Lung (tissue), 13 donors: Measurements from ENCODE around the gene CLIC5. TPM values are rescaled to one million over a fixed set of nuclear protein-coding genes. Genes with fewer than 3 reads are reported as not detected.

ENCODE experiments used
- ATAC-seq: fragments of 200-7000 bp; cut with Tn5 transposase; one replicate; pipeline ENCODE4 v1.9.1; 2020; ENCODE audit warnings: moderate number of reproducible peaks; ENCODE audit not compliant: insufficient read depth, low FRiP score
- DNase-seq, 3 donors: peaks; one replicate each; pipeline ENCODE4 v3.0.0-alpha.2; 2013 to 2017
- H3K27ac ChIP-seq, 2 donors: one replicate each; pipeline ENCODE4 v1.5.1; 2013; ENCODE audit warnings: mild to moderate bottlenecking in 2 of 2, moderate library complexity in 2 of 2, control low read depth in 1 of 2, inconsistent platforms in 1 of 2, low read depth in 1 of 2, low read length in 1 of 2
- H3K27me3 ChIP-seq, 3 donors: one replicate each; pipeline ENCODE4 v1.5.1; 2013; ENCODE audit warnings: low read length in 2 of 3; ENCODE audit not compliant: control insufficient read depth in 3 of 3, insufficient read depth in 3 of 3
- H3K36me3 ChIP-seq, 4 donors: one replicate each; pipeline ENCODE4 v1.5.1; 2013; ENCODE audit warnings: low read length in 4 of 4, mild to moderate bottlenecking in 1 of 4, moderate library complexity in 1 of 4; ENCODE audit not compliant: control insufficient read depth in 4 of 4, insufficient read depth in 4 of 4
- H3K4me1 ChIP-seq, 5 donors: one replicate each; pipeline ENCODE4 v1.5.1; 2013; ENCODE audit warnings: low read length in 5 of 5, mild to moderate bottlenecking in 2 of 5, moderate library complexity in 1 of 5; ENCODE audit not compliant: control insufficient read depth in 5 of 5, insufficient read depth in 5 of 5
- H3K4me3 ChIP-seq: one replicate; pipeline ENCODE4 v1.5.1; 2013; ENCODE audit warnings: mild to moderate bottlenecking, control low read depth, moderate library complexity
- H3K9ac ChIP-seq, 2 donors: one replicate each; pipeline ENCODE4 v1.5.1; 2013; ENCODE audit warnings: low read length in 2 of 2, control low read depth in 1 of 2; ENCODE audit not compliant: insufficient read depth in 1 of 2
- H3K9me3 ChIP-seq, 4 donors: one replicate each; pipeline ENCODE4 v1.5.1; 2013; ENCODE audit warnings: low read length in 3 of 4, mild to moderate bottlenecking in 1 of 4, moderate library complexity in 1 of 4; ENCODE audit not compliant: control insufficient read depth in 4 of 4, insufficient read depth in 3 of 4
- whole genome bisulfite sequencing, 2 donors: extraction: QIAGEN DNeasy Blood & Tissue Kit; methylation state at CpG; one replicate each; pipeline ENCODE4 v1.1.7; 2013; 5-methylcytosine and 5-hydroxymethylcytosine counted together
- polyA plus RNA-seq, 2 donors: library from polyadenylated mRNA; stranded (reverse); fragments of 200-250 nt; gene quantifications; one replicate each; pipeline ENCODE4 v1.2.1, GENCODE V29; 2013
- small RNA-seq: library from RNA; depleted of rRNA; stranded (forward); fragments of <200 nt; gene quantifications from one replicate; pipeline ENCODE3, GENCODE V24; 2014; ENCODE audit warnings: low replicate concordance
- total RNA-seq, 2 donors: library from RNA; depleted of rRNA in 1 of 2; stranded (reverse); fragments of >200 nt in 1 of 2; gene quantifications; one replicate each; pipeline ENCODE4 v1.2.1, GENCODE V29; 2014 to 2021
- TF ChIP-seq, protein P1 (sequence below): IDR thresholded peaks from 2 replicates; pipeline ENCODE4 v1.5.1; 2012; ENCODE audit warnings: mild to moderate bottlenecking; ENCODE audit errors: control extremely low read depth, extremely low read depth
- donor health status: control.
- donor health status: control.
- donor health status: Bipolar disorder and iron deficiency.
- donor health status: healthy.
- donor health status: DM: yes; HTN: yes; CAD: no.

CLIC5 gene
- total and polyA plus RNA-seq, 4 donors = 14.8 to 92.3 (median 40.7) TPM

DNA sequence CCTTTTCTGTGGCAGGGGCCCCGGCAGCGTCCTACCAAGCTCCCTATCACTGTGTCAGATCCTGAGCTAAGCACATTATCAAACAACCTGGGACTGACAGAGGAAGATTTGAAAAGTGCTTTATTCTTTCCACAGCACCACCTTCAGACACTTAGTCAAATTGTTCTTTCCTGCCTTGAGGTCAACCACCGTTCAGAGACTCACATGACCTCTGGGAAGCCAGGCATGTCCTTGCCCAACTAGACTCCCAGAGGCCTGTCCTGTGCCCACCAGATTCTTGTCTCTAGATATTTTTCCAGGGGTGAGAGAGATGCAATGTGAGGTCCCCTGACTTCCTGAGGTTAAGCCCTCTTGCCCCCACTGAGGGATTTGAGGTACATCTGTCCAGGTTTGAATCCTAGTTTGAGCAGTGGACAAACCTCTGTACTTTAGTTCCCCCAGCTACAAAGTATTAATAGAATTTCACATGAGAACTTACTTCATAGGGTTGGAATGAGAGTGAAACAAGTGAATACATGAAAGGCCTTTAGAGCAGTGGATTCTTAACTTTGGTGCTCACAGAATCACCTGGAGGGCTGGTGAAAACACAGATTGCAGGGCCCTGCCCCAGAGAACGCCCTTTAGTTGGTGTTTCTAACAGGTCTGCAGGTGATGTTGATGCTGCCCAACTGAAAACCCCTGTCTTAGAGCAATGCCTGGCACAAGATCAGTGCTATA is 179.8 kb downstream of the CLIC5 start:
- H3K27me3 ChIP-seq = no peaks in the 10 kb centered on the region
- H3K4me1 ChIP-seq = peaks cover 0 to 5% (median 0%) of the 10 kb centered on the region in 5 donors
- ATAC-seq (no peak), DNase-seq (no peak)
- WGBS, 2 donors = 70 to 74% methylated on average over 4 of the region's 4 CpGs
- H3K9ac ChIP-seq = no peak overlapping the region
- H3K9me3 ChIP-seq = no peaks in the 10 kb centered on the region
- TF ChIP-seq, protein P1, sequence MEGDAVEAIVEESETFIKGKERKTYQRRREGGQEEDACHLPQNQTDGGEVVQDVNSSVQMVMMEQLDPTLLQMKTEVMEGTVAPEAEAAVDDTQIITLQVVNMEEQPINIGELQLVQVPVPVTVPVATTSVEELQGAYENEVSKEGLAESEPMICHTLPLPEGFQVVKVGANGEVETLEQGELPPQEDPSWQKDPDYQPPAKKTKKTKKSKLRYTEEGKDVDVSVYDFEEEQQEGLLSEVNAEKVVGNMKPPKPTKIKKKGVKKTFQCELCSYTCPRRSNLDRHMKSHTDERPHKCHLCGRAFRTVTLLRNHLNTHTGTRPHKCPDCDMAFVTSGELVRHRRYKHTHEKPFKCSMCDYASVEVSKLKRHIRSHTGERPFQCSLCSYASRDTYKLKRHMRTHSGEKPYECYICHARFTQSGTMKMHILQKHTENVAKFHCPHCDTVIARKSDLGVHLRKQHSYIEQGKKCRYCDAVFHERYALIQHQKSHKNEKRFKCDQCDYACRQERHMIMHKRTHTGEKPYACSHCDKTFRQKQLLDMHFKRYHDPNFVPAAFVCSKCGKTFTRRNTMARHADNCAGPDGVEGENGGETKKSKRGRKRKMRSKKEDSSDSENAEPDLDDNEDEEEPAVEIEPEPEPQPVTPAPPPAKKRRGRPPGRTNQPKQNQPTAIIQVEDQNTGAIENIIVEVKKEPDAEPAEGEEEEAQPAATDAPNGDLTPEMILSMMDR = no peak
- no peaks in the 10 kb centered on the region for H3K36me3 ChIP-seq
- H3K27ac ChIP-seq = no peak overlapping the region
- H3K4me3 ChIP-seq = no peak overlapping the region

DNA sequence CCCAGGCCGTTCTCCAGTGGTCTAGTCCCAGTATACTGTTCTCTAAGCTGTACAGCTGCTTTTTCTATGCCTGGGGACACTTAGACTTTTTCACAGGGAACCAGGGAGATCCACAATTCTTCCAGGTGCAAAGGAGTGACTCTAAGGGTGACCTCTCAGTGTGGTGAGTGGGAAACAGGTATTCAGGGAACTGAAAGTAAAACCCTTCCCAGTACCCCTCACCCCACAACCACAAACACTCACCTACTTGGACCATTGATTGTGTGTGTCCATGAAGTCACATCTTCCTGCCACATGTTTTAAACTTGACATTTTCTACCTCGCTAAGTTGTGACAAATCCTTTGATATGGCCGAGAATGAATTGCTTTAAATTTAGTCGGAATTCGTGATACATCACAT is 183.6 kb downstream of the CLIC5 start:
- H3K9ac ChIP-seq = no peak overlapping the region
- H3K4me1 ChIP-seq = peaks cover 0 to 5% (median 0%) of the 10 kb centered on the region in 5 donors
- no peaks in the 10 kb centered on the region for H3K36me3 ChIP-seq
- WGBS, 2 donors = 90 to 94% methylated on average over 5 of the region's 5 CpGs
- TF ChIP-seq, protein P1 = no peak
- no peak overlapping the region for H3K4me3 ChIP-seq
- no peaks in the 10 kb centered on the region for H3K27me3 ChIP-seq
- DNase-seq = no peak
- ATAC-seq = no peak
- no peak overlapping the region for H3K27ac ChIP-seq
- no peaks in the 10 kb centered on the region for H3K9me3 ChIP-seq

Small RNA genes within 50 kb of the gene (small RNA-seq; reads per million reads assigned to genes)
- not detected for gene RNU6-754P

Other genes with a start within 250 kb of the CLIC5 start
- 10 to 100 TPM; 28.9 to 30.5 TPM for gene ENPP4, start 114.1 kb upstream of the CLIC5 start, total RNA-seq
- 10 to 100 TPM in 1 of 2 donors, 1 to 10 TPM in 1; 6.8 to 16.6 TPM for gene ENPP4, start 114.1 kb upstream of the CLIC5 start, polyA plus RNA-seq
- 10 to 100 TPM; 10.3 to 19.2 TPM for gene ENPP5, start 155.1 kb upstream of the CLIC5 start, total RNA-seq
- gene ENPP5, start 155.1 kb upstream of the CLIC5 start, polyA plus RNA-seq = 1 to 10 TPM; 5.0 to 6.5 TPM